Astrocyte of the spinal cord (primary cell): Measurements from ENCODE around the gene CD22.

Experiments used
- DNase-seq: peaks from one replicate; pipeline ENCODE4 v3.0.0; 2011; ENCODE audit warnings: low read depth, low spot score
- H3K4me3 ChIP-seq: 2 replicates; pipeline ENCODE4 v1.5.1; 2011; ENCODE audit warnings: low read depth, mild to moderate bottlenecking, low read length, moderate library complexity
- CTCF ChIP-seq: IDR thresholded peaks from 2 replicates; pipeline ENCODE4 v1.5.1; 2012; ENCODE audit warnings: low read depth, mild to moderate bottlenecking, low read length, inconsistent platforms
- in situ Hi-C: cut with HindIII; loops from 2 replicates; pipeline ENCODE4 v1.10.0; 2017; ENCODE audit warnings: low sequenced_read_pairs

The CD22 gene

GRCh38 chr19:35350591-35350990 is 21.6 kb downstream of the CD22 start:
- H3K4me3 ChIP-seq = no peak overlapping the region
- TF ChIP-seq CTCF = no peak
- in situ Hi-C loops = no loop called here
- DNase-seq = no peak

- no peak for DNase-seq
- TF ChIP-seq CTCF = no peak
- in situ Hi-C loops = no loop called here
- H3K4me3 ChIP-seq = no peak overlapping the region
These were observed 22.6 kb downstream of the CD22 start for GRCh38 chr19:35351411-35352176.

- H3K4me3 ChIP-seq = no peak overlapping the region
- DNase-seq = no peak
- no peak for TF ChIP-seq CTCF
- in situ Hi-C loops = no loop called here
These were observed 23.1 kb downstream of the CD22 start for GRCh38 chr19:35352177-35352447.

GRCh38 chr19:35352448-35353304 is 23.7 kb downstream of the CD22 start:
- DNase-seq = peak; percentile 51
- H3K4me3 ChIP-seq = no peak overlapping the region
- peak; percentile 80 for TF ChIP-seq CTCF
- in situ Hi-C loops = no loop called here

- in situ Hi-C loops = no loop called here
- no peak for DNase-seq
- TF ChIP-seq CTCF = no peak
- H3K4me3 ChIP-seq = no peak overlapping the region
These were observed 24.6 kb downstream of the CD22 start for GRCh38 chr19:35353635-35354034.

- in situ Hi-C loops = no loop called here
- TF ChIP-seq CTCF = no peak
- no peak for DNase-seq
- H3K4me3 ChIP-seq = no peak overlapping the region
These were observed 25.9 kb downstream of the CD22 start for GRCh38 chr19:35354898-35355297.
